K562 (cell line): ENCODE measurements around the gene RPS8. TPM values are rescaled to one million over a fixed set of nuclear protein-coding genes. Genes with fewer than 3 reads are reported as not detected.

Source experiments
- BHLHE40 ChIP-seq: IDR thresholded peaks from 2 replicates; pipeline ENCODE4 v1.6.1; 2011; ENCODE audit warnings: low read length, improper control_type of control experiment
- GATA2 ChIP-seq: sonication (generic); formaldehyde crosslinking; IDR thresholded peaks from 2 replicates; pipeline ENCODE4 v1.4.0; 2020; ENCODE audit warnings: mild to moderate bottlenecking, missing genetic modification reagents
- polyA plus RNA-seq, 8 experiments: library from polyadenylated mRNA; depleted of rRNA in 4 of 8; stranded (reverse) in 5 of 8; unstranded in 3 of 8; fragments of >200 nt; fragmentation: Nextera tagmentation in 2 of 8; fragmentation: Illumina TruSeq in 1 of 8; extraction: Ambion mirVana in 2 of 8; extraction: Trizol in 1 of 8; gene quantifications; 2 replicates each; pipeline versions ENCODE4 v1.2.1 to v1.2.3, GENCODE V29; 2011 to 2014; ENCODE audit warnings: inconsistent platforms in 1 of 8, missing spikeins in 1 of 8
- total RNA-seq, 7 experiments: library from RNA; depleted of rRNA in 6 of 7; stranded (reverse); fragments of >200 nt in 6 of 7; fragmentation: Illumina TruSeq in 2 of 7; extraction: Trizol in 2 of 7; gene quantifications; 2 replicates each; pipeline versions ENCODE4 v1.2.1 to v1.2.3, GENCODE V29; 2011 to 2021; ENCODE audit warnings: low replicate concordance in 1 of 7
- TF ChIP-seq, protein P1 (sequence below), 2 experiments: fragments of 450-650 bp; formaldehyde crosslinking in 1 of 2; IDR thresholded peaks; 2 replicates each; pipeline versions ENCODE4 v1.4.0 to v1.6.1; 2014 to 2020; ENCODE audit warnings: mild to moderate bottlenecking in 2 of 2, borderline replicate concordance in 1 of 2, low read depth in 1 of 2
- TF ChIP-seq, protein P2 (sequence below), 2 experiments: IDR thresholded peaks in 1 of 2; conservative IDR thresholded peaks in 1 of 2; 2 replicates each; pipeline ENCODE4 v1.6.1; 2016; ENCODE audit warnings: low read depth in 2 of 2, mild to moderate bottlenecking in 1 of 2, missing compliant biosample characterization in 1 of 2, missing genetic modification characterization in 1 of 2, moderate library complexity in 1 of 2

RPS8 gene
- total and polyA plus RNA-seq, 9 of the 15 experiments (the other 6 are each of a cell fraction or from before 2014, with no cell fraction given) = 2,431 to 4,168 (median 3,109) TPM

DNA sequence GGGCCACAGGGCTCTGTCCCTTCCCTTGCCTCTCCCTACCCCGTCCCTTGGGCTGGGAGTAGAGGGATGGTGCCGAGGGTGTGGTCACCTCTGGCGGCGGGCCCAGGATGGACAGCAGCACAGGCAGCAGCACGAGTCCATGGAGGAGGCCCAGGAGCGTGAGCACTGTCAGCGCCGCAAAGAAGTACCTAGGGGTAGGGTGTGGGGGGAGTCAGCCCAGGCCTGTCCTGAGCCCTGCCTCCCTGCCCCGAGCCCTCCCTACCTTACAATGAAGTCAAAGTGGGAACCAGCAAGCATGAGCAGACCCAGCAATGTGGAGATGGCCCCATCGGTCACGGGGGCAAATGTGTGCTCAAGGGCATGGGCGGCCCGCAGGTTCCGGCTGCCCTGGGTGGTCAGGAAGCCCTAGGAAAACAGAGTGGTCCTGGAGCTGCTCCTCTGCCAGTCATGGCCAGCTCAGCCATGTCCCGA lies 47.7 kb downstream of the RPS8 start (continued):
- TF ChIP-seq, protein P1, sequence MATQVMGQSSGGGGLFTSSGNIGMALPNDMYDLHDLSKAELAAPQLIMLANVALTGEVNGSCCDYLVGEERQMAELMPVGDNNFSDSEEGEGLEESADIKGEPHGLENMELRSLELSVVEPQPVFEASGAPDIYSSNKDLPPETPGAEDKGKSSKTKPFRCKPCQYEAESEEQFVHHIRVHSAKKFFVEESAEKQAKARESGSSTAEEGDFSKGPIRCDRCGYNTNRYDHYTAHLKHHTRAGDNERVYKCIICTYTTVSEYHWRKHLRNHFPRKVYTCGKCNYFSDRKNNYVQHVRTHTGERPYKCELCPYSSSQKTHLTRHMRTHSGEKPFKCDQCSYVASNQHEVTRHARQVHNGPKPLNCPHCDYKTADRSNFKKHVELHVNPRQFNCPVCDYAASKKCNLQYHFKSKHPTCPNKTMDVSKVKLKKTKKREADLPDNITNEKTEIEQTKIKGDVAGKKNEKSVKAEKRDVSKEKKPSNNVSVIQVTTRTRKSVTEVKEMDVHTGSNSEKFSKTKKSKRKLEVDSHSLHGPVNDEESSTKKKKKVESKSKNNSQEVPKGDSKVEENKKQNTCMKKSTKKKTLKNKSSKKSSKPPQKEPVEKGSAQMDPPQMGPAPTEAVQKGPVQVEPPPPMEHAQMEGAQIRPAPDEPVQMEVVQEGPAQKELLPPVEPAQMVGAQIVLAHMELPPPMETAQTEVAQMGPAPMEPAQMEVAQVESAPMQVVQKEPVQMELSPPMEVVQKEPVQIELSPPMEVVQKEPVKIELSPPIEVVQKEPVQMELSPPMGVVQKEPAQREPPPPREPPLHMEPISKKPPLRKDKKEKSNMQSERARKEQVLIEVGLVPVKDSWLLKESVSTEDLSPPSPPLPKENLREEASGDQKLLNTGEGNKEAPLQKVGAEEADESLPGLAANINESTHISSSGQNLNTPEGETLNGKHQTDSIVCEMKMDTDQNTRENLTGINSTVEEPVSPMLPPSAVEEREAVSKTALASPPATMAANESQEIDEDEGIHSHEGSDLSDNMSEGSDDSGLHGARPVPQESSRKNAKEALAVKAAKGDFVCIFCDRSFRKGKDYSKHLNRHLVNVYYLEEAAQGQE (IDR thresholded peaks at IDR 0.05; ENCODE audit: borderline replicate concordance) = peak; percentile 20; the same call in 1 of the 2 replicates
- TF ChIP-seq, protein P1 (CRISPR knock-in tag; IDR thresholded peaks at IDR 0.05; ENCODE audit: low read depth) = no peak
- TF ChIP-seq GATA2 (CRISPR knock-in tag) (no peak), BHLHE40 (peak; percentile 61; the same call in 1 of the 2 replicates)
- TF ChIP-seq, protein P2, sequence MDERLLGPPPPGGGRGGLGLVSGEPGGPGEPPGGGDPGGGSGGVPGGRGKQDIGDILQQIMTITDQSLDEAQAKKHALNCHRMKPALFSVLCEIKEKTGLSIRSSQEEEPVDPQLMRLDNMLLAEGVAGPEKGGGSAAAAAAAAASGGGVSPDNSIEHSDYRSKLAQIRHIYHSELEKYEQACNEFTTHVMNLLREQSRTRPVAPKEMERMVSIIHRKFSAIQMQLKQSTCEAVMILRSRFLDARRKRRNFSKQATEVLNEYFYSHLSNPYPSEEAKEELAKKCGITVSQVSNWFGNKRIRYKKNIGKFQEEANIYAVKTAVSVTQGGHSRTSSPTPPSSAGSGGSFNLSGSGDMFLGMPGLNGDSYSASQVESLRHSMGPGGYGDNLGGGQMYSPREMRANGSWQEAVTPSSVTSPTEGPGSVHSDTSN (CRISPR knock-in tag; IDR thresholded peaks at IDR 0.05; ENCODE audit: low read depth) = no peak
- TF ChIP-seq, protein P2 (tag; conservative IDR thresholded peaks at IDR 0.05; ENCODE audit: low read depth) = no peak
- TF ChIP-seq, all 486 proteins: peak for 4
